Bronchial epithelial cell (primary cell): Measurements from ENCODE around the gene AMPD3. TPM values are rescaled to one million over a fixed set of nuclear protein-coding genes. Genes with fewer than 3 reads are reported as not detected.

Source experiments
- DNase-seq: peaks from one replicate; pipeline ENCODE4 v3.0.0-alpha.2; 2010; ENCODE audit warnings: low read depth
- FAIRE-seq: peaks from 2 replicates; lab custom pipeline; 2011; peaks lifted over from hg19 to GRCh38; lab: Jason Lieb, UNC
- H3K27me3 ChIP-seq: 2 replicates; pipeline ENCODE4 v1.5.1; 2011; ENCODE audit warnings: low read length; ENCODE audit not compliant: control insufficient read depth, insufficient read depth
- H3K36me3 ChIP-seq: 2 replicates; pipeline ENCODE4 v1.5.1; 2011; ENCODE audit warnings: low read length; ENCODE audit not compliant: control insufficient read depth, insufficient read depth
- H3K4me3 ChIP-seq: 2 replicates; pipeline ENCODE4 v1.5.1; 2011; ENCODE audit warnings: mild to moderate bottlenecking, low read depth, low read length, control low read depth
- total RNA-seq: library from RNA; depleted of rRNA; stranded (reverse); fragments of >200 nt; gene quantifications from 2 replicates; pipeline ENCODE4 v1.2.1, GENCODE V29; 2014
- TF ChIP-seq, protein P1 (sequence below): IDR thresholded peaks from 2 replicates; pipeline ENCODE4 v1.5.1; 2011; ENCODE audit warnings: mild to moderate bottlenecking, moderate library complexity, low read length, control low read depth, inconsistent platforms; ENCODE audit not compliant: insufficient read depth, severe bottlenecking

AMPD3 gene
- total RNA-seq, 1 donor from 2014 or later = 5.3 TPM

DNA sequence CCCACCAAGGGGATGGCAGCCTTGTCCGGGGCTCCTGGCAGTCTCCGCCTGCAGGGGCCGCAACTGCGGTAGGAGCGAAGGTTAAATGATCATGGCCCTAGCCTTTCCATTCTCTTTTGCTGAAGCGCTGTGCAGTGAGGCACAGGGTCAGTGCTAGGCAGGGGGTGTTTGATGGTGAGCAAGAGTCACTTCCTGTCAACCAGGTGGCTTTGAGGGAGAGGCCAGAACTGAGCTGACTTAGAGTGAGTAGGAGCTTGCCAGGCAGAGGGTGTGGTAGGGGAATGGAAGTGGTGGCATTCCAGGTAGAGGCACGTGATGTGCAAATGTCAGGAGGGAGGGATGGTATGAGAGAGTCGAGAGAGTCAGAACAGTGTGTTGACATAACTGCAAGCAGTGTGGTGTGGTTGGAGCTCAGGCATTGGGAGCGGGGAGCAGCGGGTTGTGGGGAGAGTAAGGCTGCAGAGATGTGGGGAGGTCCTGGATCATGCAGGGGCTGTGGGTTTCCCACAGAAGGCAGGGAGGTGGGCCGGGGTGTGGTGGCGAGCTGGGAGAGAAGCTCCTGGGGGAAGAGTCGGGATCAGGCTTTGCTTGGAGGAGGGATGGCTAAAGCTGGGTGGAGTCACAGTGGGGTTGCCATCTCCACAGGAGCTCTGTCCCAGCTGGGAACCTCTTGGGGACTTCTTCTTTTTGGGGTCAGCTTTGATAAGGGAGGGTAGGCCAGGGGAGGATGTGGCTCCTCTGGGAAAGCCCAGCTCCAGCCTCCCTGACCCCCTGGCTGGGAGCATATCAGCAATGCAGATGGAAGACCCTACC, 33.3 kb downstream of the AMPD3 start:
- TF ChIP-seq, protein P1, sequence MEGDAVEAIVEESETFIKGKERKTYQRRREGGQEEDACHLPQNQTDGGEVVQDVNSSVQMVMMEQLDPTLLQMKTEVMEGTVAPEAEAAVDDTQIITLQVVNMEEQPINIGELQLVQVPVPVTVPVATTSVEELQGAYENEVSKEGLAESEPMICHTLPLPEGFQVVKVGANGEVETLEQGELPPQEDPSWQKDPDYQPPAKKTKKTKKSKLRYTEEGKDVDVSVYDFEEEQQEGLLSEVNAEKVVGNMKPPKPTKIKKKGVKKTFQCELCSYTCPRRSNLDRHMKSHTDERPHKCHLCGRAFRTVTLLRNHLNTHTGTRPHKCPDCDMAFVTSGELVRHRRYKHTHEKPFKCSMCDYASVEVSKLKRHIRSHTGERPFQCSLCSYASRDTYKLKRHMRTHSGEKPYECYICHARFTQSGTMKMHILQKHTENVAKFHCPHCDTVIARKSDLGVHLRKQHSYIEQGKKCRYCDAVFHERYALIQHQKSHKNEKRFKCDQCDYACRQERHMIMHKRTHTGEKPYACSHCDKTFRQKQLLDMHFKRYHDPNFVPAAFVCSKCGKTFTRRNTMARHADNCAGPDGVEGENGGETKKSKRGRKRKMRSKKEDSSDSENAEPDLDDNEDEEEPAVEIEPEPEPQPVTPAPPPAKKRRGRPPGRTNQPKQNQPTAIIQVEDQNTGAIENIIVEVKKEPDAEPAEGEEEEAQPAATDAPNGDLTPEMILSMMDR = no peak
- H3K4me3 ChIP-seq = no peak overlapping the region
- H3K36me3 ChIP-seq = peaks cover 21% of the 10 kb centered on the region
- peak; percentile 97 for DNase-seq
- H3K27me3 ChIP-seq = no peaks in the 10 kb centered on the region
- peak; percentile 97 for FAIRE-seq

DNA sequence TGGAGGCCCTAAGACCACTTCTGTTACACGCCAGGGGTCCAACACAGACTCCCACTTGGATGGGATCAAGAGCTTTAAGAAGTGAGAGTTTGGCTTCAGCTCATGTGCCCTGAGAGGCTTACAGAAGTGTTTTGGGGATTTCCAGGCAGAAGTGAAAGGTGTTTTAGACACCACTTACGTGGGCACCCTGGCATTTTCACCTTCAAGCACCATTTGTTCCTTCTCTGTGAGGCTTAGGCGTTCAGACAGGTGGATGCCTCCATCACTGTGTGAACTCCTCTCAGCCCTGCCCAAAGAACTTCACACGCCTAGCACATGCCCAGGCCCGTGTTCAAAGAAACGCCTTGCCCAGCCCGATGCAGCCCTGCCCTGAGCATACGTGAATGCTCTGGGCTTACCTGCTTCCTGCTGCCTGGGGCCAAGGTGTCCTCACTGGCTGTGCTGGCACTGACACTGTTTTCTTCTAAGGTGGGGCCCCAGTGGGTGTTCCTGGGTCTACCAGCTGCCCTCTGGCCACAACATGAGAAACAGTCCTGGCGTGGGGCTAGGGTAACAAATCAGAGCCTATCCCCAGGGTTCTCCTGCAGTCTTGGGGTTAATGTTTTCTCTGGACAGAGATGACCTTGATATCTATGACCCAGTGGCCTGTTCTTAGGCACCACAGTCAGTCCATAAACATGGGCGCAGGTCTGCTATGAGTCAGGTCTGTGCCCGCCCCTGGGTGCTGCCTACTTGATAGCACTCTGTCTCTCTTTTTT, 34.0 kb downstream of the AMPD3 start:
- Histone ChIP-seq H3K4me3 (no peak overlapping the region), H3K27me3 (no peaks in the 10 kb centered on the region), H3K36me3 (peaks cover 19% of the 10 kb centered on the region)
- peak; percentile 94 for DNase-seq
- peak; percentile 100 for FAIRE-seq
- TF ChIP-seq, protein P1 = no peak

DNA sequence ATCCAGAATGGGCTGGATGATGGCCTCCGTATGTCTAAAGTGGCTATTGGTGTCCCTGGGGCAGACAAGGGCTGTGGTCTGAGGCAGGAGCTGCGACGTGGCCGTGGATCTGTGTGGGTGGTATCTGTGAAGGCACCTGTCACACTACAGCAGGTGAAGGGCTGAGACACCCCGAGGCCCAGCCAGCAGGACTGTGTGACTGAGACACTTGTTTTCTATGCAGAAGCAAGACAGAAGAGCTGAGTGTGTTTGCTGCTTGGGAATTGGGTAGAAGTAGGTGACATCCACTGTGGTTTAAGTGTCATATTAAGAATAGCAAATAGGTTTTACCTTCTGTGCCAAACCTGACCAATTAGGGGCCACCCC, 35.0 kb downstream of the AMPD3 start:
- no peak for FAIRE-seq

DNA sequence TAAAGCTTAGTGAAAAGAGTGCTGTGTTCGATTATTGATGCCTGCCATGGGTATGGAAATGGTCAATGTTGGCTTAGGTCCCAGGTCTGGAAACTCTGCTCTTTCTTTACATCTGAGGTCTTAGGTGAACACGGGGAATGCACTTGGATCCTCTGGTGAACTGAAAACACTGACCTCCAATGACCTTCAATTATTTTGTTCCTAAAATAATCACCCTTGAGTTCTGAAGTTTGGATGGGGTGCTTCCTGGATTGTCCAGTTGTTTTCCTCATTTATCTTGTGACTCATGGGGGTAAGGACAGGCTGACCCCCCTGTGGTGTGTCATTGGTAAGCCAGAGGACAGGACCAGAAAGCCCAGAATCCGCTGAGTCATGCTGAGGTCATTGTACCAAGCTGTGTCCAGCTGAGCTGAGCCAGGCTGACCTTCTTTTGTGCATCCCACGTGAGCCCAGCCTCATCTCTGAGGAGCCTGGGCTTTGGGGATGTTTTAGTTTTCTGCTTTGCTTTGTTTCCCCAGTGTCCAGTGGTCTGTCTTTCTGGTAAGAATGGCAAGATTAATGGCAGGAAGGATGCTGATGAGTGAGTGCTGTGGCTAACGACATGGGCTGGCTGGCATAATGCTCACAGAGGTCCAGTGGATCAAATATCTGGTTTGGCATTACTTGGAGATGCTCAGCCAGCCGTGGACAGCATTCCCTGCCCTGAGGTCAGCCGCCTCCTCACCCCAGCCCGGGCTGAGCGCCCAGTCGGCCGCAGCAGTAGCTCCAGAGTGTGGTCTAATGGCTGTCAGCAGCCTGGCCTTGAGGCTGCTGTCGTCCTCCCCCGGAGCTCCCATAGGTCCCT, 35.6 kb downstream of the AMPD3 start:
- peak; percentile 96 for FAIRE-seq
- no peak overlapping the region for H3K4me3 ChIP-seq
- DNase-seq = peak; percentile 71
- H3K27me3 ChIP-seq = no peaks in the 10 kb centered on the region
- H3K36me3 ChIP-seq = peaks cover 22% of the 10 kb centered on the region
- TF ChIP-seq, protein P1 = no peak

More for the DNA sequence above, 35.0 kb downstream of the AMPD3 start:
- no peak for DNase-seq
- no peaks in the 10 kb centered on the region for H3K27me3 ChIP-seq
- H3K36me3 ChIP-seq = peaks cover 16% of the 10 kb centered on the region
- no peak overlapping the region for H3K4me3 ChIP-seq
- TF ChIP-seq, protein P1 = no peak

DNA sequence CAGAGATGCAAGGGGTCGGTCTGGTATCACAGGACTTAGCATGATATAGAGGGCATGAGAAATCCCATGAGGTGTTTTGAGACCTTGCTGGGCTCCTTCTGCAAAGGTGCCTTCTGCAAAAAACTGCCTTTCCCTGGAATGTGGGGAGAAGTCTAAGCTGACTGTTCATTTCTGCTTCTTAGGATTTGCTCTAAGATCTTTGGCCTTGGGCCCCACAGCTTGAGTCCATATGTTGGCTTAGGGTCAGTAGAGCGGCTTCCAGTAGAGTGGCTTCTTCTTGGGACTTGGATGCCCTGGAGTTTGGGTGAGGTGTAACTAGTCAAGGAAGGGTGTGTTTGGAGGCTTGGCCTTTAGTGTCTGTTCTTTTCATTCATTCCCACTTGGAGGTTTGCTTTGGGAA, 37.0 kb downstream of the AMPD3 start:
- FAIRE-seq = no peak
- Histone ChIP-seq H3K4me3 (no peak overlapping the region), H3K27me3 (no peaks in the 10 kb centered on the region), H3K36me3 (peaks cover 22% of the 10 kb centered on the region)
- TF ChIP-seq, protein P1 = no peak
- DNase-seq = no peak
